GM19328 (cell line): ENCODE measurements around the gene TMPRSS15.

Source experiments
- ATAC-seq: cut with Tn5 transposase; IDR thresholded peaks from one replicate; pipeline ENCODE4 v1.9.1; 2021; ENCODE audit warnings: mild to moderate bottlenecking, moderate library complexity; ENCODE audit not compliant: unreplicated experiment

The TMPRSS15 gene

GRCh38 chr21:18350216-18350615, 53.4 kb downstream of the TMPRSS15 start:
- ATAC-seq = no peak

- ATAC-seq = no peak
These were observed 54.1 kb downstream of the TMPRSS15 start for GRCh38 chr21:18349468-18349867.

DNA sequence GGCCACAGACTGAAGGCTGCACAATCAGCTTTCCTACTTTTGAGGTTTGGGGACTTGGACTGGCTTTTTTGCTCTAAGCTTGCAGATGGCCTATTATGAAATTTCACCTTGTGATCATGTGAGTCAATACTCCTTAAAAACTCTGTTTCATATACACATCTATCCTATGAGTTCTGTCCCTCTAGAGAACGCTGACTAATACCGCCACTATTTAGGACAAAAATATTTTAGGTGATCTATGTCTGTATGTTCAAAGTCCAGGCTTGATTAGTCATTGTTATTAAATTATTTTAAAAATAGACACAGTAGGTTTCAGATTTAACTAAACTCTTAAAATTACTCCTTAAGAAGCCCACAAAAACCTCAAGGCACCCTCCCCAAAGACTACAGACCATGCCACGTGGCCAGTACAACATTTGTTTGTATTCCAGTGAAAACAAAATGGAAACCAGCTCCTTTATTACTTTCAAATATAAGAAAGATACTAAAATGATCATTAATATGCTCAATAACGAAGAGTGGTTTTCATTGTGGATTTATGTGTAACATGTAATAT, 63.1 kb downstream of the TMPRSS15 start:
- no peak for ATAC-seq

DNA sequence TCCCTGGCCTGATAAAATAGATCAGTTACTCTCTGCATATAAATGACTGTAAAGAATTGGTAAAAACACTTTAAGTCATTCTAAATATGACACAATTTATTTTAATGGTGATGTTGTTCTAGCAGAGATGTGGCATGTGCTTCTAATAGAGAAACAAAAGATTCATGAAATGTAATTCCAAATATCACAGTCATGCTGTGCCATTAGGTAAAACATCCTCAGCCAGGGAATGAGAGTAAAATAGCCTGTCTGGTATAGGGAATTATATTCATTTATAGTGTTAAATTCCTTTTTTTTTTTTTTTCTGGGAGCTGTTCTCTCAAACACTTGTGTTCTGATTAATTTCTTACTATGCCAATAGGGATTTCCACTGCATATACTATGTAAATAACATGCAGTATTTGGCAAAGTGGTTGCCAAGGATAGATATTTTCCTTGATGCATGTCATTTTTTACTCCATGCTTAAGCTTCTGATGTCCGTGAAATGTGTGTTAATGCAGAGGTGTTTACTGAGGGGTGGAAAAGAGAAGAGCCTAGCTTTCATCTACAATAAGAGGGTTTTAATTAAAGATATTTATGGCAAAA, 67.8 kb downstream of the TMPRSS15 start:
- no peak for ATAC-seq

DNA sequence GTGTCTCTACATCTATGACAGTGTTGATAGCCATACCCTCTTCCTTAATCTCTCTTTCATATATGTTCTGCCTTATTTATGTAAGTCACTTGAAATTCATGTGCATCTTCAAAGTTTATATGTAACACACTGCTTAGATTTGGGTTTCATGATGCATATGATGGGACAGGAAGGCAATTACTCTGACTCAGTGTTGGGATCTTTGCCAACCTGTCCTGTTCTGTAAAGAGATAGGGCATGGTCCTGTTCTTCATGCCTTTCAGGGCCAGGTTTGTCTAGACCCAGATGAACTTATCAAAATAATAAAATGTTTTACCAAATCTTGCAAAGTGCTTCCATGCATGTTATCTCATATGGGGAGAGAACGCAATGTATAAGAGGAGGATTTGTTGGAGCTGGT, 69.5 kb downstream of the TMPRSS15 start:
- ATAC-seq = no peak

DNA sequence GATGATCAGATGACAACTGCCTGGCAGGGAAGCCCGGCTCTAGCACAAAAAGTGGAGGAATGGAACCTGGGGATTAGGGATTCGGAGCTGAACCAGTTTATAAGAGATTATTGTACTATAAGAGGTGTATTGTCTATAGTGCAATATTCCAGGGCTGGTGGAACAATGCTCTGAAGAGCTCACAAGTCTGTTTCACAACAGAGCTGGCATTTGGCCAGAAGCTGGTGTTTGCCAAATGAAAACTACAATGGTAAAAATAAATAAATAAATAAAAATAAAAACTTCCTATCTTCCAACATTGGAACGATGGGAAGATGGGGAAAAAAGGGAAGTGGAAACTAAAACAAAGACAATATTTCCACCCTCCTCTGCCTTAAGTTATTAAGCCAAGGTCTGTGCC, 85.4 kb downstream of the TMPRSS15 start:
- no peak for ATAC-seq

GRCh38 chr21:18298228-18298627, 105.4 kb downstream of the TMPRSS15 start:
- no peak for ATAC-seq

DNA sequence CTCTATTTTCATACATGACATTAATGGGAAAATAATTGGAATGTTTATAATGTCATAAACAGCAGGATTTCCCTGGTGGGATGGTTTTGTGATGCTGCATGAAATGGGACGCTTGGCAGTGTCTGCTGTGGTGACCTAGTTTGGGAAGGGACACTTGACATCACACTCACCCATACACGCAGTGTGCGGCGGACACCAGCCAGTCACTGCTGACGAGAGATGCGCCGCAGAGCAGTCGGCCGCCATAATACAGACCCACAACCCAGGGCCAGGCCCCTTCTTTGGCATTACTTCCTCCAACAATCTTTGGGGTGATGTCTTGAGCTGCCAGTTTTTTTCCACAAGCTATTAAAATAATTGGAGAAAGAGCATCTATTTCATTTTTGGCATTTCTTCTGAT, 109.5 kb downstream of the TMPRSS15 start:
- no peak for ATAC-seq

- ATAC-seq = no peak
These were observed 113.7 kb downstream of the TMPRSS15 start for GRCh38 chr21:18289876-18290275.

DNA sequence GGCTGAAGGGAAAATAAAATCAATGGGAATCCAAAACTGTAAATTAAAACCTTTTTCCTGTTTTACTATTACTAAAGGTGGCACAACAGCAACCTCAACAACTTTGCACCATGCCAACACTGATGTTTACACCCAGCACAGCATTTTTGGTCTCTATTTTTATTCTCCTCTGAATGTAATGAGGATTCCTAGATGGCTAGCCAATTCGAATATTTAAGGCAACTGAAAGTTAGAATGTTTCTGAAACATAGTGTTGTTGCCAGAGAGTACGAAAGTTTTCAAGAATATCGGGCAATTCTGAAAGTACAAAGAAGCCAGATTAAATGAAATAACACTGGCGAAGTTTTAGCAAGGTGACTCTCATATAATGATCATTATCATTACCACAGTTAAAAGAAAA, 118.2 kb downstream of the TMPRSS15 start:
- ATAC-seq = no peak

GRCh38 chr21:18275781-18276180, 127.8 kb downstream of the TMPRSS15 start:
- ATAC-seq = no peak

DNA sequence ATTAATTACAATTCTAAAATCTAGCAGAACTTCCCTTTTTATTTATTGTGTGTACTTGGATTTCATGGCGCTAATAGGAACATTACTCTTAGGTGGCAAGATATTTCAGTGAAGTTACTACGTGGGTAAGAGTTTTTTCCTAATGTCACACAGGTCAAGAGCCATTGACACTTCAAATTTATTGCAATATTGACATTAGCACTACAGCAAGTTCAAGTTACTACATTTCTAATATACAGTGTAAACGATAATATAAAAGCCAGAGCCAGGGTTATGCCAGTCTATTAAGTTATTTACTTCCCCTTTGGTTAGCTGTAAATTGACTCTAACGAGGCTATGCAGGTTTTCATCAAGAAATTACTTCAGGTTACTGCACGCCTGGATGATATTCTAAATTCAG, 129.2 kb downstream of the TMPRSS15 start:
- no peak for ATAC-seq

GRCh38 chr21:18273400-18273799, 130.2 kb downstream of the TMPRSS15 start:
- no peak for ATAC-seq

GRCh38 chr21:18269856-18270255, 133.7 kb downstream of the TMPRSS15 start:
- no peak for ATAC-seq

GRCh38 chr21:18268906-18269305, 134.7 kb downstream of the TMPRSS15 start:
- ATAC-seq = no peak

DNA sequence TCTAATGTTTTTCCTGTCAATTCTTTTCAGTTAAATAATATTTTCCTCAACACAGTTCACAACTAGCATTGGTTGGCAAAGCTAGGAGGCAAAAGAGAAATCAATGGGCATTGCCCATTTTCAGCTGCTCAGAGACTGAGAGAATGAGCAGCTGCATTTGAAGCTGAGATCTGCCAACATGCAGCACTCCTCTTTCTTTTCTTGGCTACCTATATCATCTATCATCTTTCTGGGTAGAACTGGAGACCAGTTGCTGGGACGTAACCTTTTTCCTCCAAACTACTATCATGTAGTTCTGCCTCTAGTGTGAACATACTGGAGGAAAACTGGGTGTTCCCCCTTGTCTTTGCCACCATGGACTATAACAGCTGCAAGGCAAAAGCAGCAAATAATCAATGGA, 136.1 kb downstream of the TMPRSS15 start:
- ATAC-seq = no peak

GRCh38 chr21:18265944-18266343, 137.6 kb downstream of the TMPRSS15 start:
- no peak for ATAC-seq

- ATAC-seq = no peak
These were observed 149.8 kb downstream of the TMPRSS15 start for GRCh38 chr21:18253799-18254198.

DNA sequence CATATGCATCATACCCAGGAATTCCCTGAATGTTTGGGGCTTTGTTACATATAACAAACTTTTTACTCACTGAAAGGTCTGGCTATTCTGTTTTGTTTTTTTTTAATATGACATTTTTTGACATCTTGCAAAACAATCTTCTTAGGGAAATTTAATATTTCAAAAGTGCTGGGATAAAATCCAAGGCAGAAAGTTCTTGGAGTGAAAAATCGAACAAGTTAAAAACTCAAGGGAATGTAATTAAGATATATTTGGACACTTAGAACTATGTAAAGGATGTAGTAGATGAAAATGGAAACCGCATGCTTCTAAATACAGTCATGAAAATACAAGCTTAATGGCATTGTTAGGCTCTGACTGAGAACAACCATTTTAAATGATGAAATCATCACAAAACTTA, 150.4 kb downstream of the TMPRSS15 start:
- ATAC-seq = no peak

- no peak for ATAC-seq
These were observed 150.9 kb downstream of the TMPRSS15 start for GRCh38 chr21:18252680-18253079.

DNA sequence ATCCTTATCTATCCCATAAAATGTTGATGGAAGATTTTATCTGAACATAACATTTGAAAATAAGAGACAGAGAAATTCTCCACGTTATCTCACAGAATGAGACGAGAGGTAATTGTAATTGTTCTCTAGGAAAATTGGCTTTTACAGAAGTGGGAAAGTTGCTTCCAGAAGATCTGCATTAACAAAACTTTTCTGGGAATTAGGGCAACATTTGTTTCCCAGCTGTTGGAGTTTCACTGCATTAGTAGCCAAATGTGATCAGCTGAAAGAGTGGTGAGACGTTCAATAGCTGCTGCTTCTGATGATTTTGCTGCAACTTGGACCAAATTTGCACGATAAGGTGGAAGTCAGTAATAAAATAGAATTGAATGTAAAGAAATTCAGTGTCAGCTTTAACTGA, 151.3 kb downstream of the TMPRSS15 start:
- ATAC-seq = no peak

GRCh38 chr21:18251065-18251464, 152.5 kb downstream of the TMPRSS15 start:
- no peak for ATAC-seq

- ATAC-seq = no peak
These were observed 153.9 kb downstream of the TMPRSS15 start for GRCh38 chr21:18249672-18250071.
